GM18951 (cell line): ENCODE data around the gene GNPDA1.
A peak's percentile ranks its signal among the peaks of the same experiment; 100 is the strongest.
"Not testable (repeated sequence)": the region's sequence is repeated elsewhere in the genome, so short reads cannot be mapped to it uniquely, and the experiment has no call there.

ENCODE experiments used
- POLR2A ChIP-seq: IDR thresholded peaks from 4 replicates; pipeline ENCODE4 v1.6.1; 2011; ENCODE audit warnings: mild to moderate bottlenecking; ENCODE audit not compliant: insufficient read length, insufficient read depth; ENCODE audit errors: extremely low read depth
- in situ Hi-C: fragments of 300-500 bp; cut with MboI; formaldehyde crosslinking; loops from one replicate; pipeline ENCODE4 v1.12.0; 2022; ENCODE audit warnings: low sequenced_read_pairs, mixed read lengths, inconsistent platforms; ENCODE audit not compliant: unreplicated experiment

GNPDA1 gene

GRCh38 chr5:142036918-142037317, 24.1 kb upstream of the GNPDA1 start:
- TF ChIP-seq POLR2A: no peak
- in situ Hi-C loops: no loop called here

GRCh38 chr5:142034994-142035393, 22.2 kb upstream of the GNPDA1 start:
- TF ChIP-seq POLR2A: no peak
- in situ Hi-C loops: no loop called here

- in situ Hi-C loops: not testable (repeated sequence)
Observed at GRCh38 chr5:142033632-142034567, 21.1 kb upstream of the GNPDA1 start.

- no peak for TF ChIP-seq POLR2A
- in situ Hi-C loops: no loop called here
Observed at GRCh38 chr5:142032747-142033631, 20.2 kb upstream of the GNPDA1 start.

- in situ Hi-C loops: no loop called here
- TF ChIP-seq POLR2A: no peak
Observed at GRCh38 chr5:142032150-142032549, 19.3 kb upstream of the GNPDA1 start.

- in situ Hi-C loops: no loop called here
- no peak for TF ChIP-seq POLR2A
Observed at GRCh38 chr5:142025637-142026036, 12.8 kb upstream of the GNPDA1 start.

GRCh38 chr5:142024771-142025304, 12.0 kb upstream of the GNPDA1 start:
- TF ChIP-seq POLR2A: peak; percentile 57
- in situ Hi-C loops: no loop called here

- TF ChIP-seq POLR2A: no peak
- in situ Hi-C loops: no loop called here
Observed at GRCh38 chr5:142023836-142024235, 11.0 kb upstream of the GNPDA1 start.

GRCh38 chr5:142020122-142020659, 7.4 kb upstream of the GNPDA1 start:
- in situ Hi-C loops: no loop called here
- no peak for TF ChIP-seq POLR2A

- in situ Hi-C loops: no loop called here
- TF ChIP-seq POLR2A: no peak
Observed at GRCh38 chr5:142017832-142018427, 5.1 kb upstream of the GNPDA1 start.

GRCh38 chr5:142016556-142016955, 3.7 kb upstream of the GNPDA1 start:
- in situ Hi-C loops: no loop called here
- no peak for TF ChIP-seq POLR2A

- TF ChIP-seq POLR2A: no peak
- in situ Hi-C loops: no loop called here
Observed at GRCh38 chr5:142015781-142016533, 3.1 kb upstream of the GNPDA1 start.

GRCh38 chr5:142014911-142015584, 2.2 kb upstream of the GNPDA1 start:
- no peak for TF ChIP-seq POLR2A
- in situ Hi-C loops: no loop called here
